Panc1 (cell line): ENCODE data around the gene PCDHGB2. TPM values are rescaled to one million over a fixed set of nuclear protein-coding genes. Genes with fewer than 3 reads are reported as not detected.
A peak's percentile ranks its signal among the peaks of the same experiment; 100 is the strongest.

Experiments
- ATAC-seq: fragments of 200-7000 bp; cut with Tn5 transposase; 2 replicates; pipeline ENCODE4 v1.9.1; 2020; ENCODE audit warnings: mild to moderate bottlenecking, moderate library complexity
- BruUV-seq: library from RNA; stranded (reverse); fragments of 400-500 nt; replicated peaks from 2 replicates; lab custom pipeline; 2021; lab: Mats Ljungman, UMichigan
- CTCF ChIA-PET: fragments of 300-600 bp; sonication (Branson Sonifier 250); formaldehyde crosslinking; loops from one replicate; lab custom pipeline; 2022; ENCODE audit warnings: antibody characterized with exemption; lab: Charles Lee
- POLR2A ChIA-PET: fragments of 300-600 bp; sonication (Branson Sonifier 250); formaldehyde crosslinking; loops from one replicate; lab custom pipeline; 2022; ENCODE audit warnings: antibody characterized with exemption; lab: Charles Lee
- DNase-seq: peaks from one replicate; pipeline ENCODE4 v3.0.0-alpha.2; 2010; ENCODE audit warnings: low read depth, low spot score
- H3K27ac ChIP-seq: 2 replicates; pipeline ENCODE4 v1.5.1; 2011; ENCODE audit warnings: mild to moderate bottlenecking, low read length, inconsistent platforms
- H3K27me3 ChIP-seq: fragments of 200-500 bp; sonication (Bioruptor generic); 2 replicates; pipeline ENCODE4 v1.6.0; 2014; ENCODE audit warnings: low read length, inconsistent platforms; ENCODE audit not compliant: control insufficient read depth, insufficient read depth
- H3K36me3 ChIP-seq: fragments of 200-500 bp; sonication (Bioruptor generic); 2 replicates; pipeline ENCODE4 v1.5.1; 2014; ENCODE audit warnings: inconsistent platforms, mild to moderate bottlenecking, low read length, moderate library complexity; ENCODE audit not compliant: control insufficient read depth, insufficient read depth
- H3K4me1 ChIP-seq: 2 replicates; pipeline ENCODE4 v1.5.1; 2011; ENCODE audit warnings: inconsistent platforms, mild to moderate bottlenecking, low read length, moderate library complexity; ENCODE audit not compliant: control insufficient read depth, insufficient read depth
- H3K4me3 ChIP-seq, 2 experiments: 2 replicates each; pipeline ENCODE4 v1.5.1; 2011 to 2012; ENCODE audit warnings: low read depth in 2 of 2, low read length in 2 of 2, mild to moderate bottlenecking in 2 of 2, inconsistent platforms in 1 of 2, moderate library complexity in 1 of 2
- H3K9me3 ChIP-seq: fragments of 200-500 bp; sonication (Bioruptor generic); 2 replicates; pipeline ENCODE4 v1.5.1; 2014; ENCODE audit warnings: low read depth, mild to moderate bottlenecking, inconsistent platforms, low read length, moderate library complexity; ENCODE audit not compliant: control insufficient read depth, insufficient read depth
- CTCF ChIP-seq: fragments of 450-650 bp; IDR thresholded peaks from 2 replicates; pipeline ENCODE4 v1.5.1; 2017; ENCODE audit warnings: mild to moderate bottlenecking
- POLR2AphosphoS5 ChIP-seq: IDR thresholded peaks from 2 replicates; pipeline ENCODE4 v1.6.1; 2012; ENCODE audit warnings: mild to moderate bottlenecking, low read depth, low read length, moderate library complexity
- SIN3A ChIP-seq: IDR thresholded peaks from 2 replicates; pipeline ENCODE4 v1.6.1; 2012; ENCODE audit warnings: low read depth, mild to moderate bottlenecking, low read length, moderate library complexity, borderline replicate concordance; ENCODE audit not compliant: insufficient read depth
- TCF7L2 ChIP-seq: IDR thresholded peaks from 2 replicates; pipeline ENCODE4 v1.6.1; 2011; ENCODE audit warnings: mild to moderate bottlenecking, low read depth, low read length, inconsistent platforms
- in situ Hi-C: cut with HindIII; loops from 2 replicates; pipeline ENCODE4 v1.10.0; 2016; ENCODE audit warnings: low sequenced_read_pairs, low pct_unique_long_range_greater_than_20kb
- intact Hi-C: fragments of 100-400 bp; cut with micrococcal nuclease; formaldehyde crosslinking; loops from one replicate; pipeline ENCODE4 v1.10.0; 2022; ENCODE audit not compliant: unreplicated experiment
- total RNA-seq: library from RNA; stranded (reverse); gene quantifications from one replicate; pipeline ENCODE4 v1.2.1, GENCODE V29; 2021; ENCODE audit not compliant: unreplicated experiment
- TF ChIP-seq, protein P1 (sequence below), 2 experiments: IDR thresholded peaks; 2 replicates each; pipeline ENCODE4 v1.6.1; 2011 to 2012; ENCODE audit warnings: low read depth in 2 of 2, control low read depth in 1 of 2, low read length in 1 of 2, mild to moderate bottlenecking in 1 of 2, moderate library complexity in 1 of 2; ENCODE audit not compliant: insufficient read depth in 1 of 2

PCDHGB2 gene
- total RNA-seq, 1 experiment from 2014 or later = 5.3 TPM

- no TSS peak for BruUV-seq
- Histone ChIP-seq H3K36me3 (no peaks in the 10 kb centered on the region), H3K4me1 (no peaks in the 10 kb centered on the region), H3K9me3 (no peaks in the 10 kb centered on the region), H3K27ac (no peak overlapping the region), H3K4me3 (no peak overlapping the region), H3K27me3 (no peaks in the 10 kb centered on the region; the same call in 1 of the 2 replicates)
- intact Hi-C loops (loop anchor here (10.0 kb wide), 1 partner anchor 173 kb away; no protein-coding TSS in a partner anchor), in situ Hi-C loops (no loop called here)
- ATAC-seq (no peak), DNase-seq (no peak)
- TF ChIP-seq TCF7L2 = no peak
- TF ChIP-seq POLR2AphosphoS5 = no peak
- no peak for TF ChIP-seq CTCF
- TF ChIP-seq, protein P1, sequence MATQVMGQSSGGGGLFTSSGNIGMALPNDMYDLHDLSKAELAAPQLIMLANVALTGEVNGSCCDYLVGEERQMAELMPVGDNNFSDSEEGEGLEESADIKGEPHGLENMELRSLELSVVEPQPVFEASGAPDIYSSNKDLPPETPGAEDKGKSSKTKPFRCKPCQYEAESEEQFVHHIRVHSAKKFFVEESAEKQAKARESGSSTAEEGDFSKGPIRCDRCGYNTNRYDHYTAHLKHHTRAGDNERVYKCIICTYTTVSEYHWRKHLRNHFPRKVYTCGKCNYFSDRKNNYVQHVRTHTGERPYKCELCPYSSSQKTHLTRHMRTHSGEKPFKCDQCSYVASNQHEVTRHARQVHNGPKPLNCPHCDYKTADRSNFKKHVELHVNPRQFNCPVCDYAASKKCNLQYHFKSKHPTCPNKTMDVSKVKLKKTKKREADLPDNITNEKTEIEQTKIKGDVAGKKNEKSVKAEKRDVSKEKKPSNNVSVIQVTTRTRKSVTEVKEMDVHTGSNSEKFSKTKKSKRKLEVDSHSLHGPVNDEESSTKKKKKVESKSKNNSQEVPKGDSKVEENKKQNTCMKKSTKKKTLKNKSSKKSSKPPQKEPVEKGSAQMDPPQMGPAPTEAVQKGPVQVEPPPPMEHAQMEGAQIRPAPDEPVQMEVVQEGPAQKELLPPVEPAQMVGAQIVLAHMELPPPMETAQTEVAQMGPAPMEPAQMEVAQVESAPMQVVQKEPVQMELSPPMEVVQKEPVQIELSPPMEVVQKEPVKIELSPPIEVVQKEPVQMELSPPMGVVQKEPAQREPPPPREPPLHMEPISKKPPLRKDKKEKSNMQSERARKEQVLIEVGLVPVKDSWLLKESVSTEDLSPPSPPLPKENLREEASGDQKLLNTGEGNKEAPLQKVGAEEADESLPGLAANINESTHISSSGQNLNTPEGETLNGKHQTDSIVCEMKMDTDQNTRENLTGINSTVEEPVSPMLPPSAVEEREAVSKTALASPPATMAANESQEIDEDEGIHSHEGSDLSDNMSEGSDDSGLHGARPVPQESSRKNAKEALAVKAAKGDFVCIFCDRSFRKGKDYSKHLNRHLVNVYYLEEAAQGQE (IDR thresholded peaks at IDR 0.05; ENCODE audit: insufficient read depth in 1 of 2, low read depth in 2 of 2, low read length in 1 of 2) = no peak
- TF ChIP-seq SIN3A = no peak
- ChIA-PET CTCF (no interaction called here), POLR2A (no interaction called here)
Measured at GRCh38 chr5:141351591-141351990, 8.2 kb upstream of the PCDHGB2 start.

- H3K9me3 ChIP-seq = no peaks in the 10 kb centered on the region
- H3K27ac ChIP-seq = no peak within 1 kb of the TSS
- intact Hi-C loops (loop anchor here (10.0 kb wide), 1 partner anchor 170 kb away; no protein-coding TSS in a partner anchor), in situ Hi-C loops (no loop called here)
- H3K27me3 ChIP-seq = no peaks in the 10 kb centered on the region; the same call in 1 of the 2 replicates
- TF ChIP-seq, protein P1 (IDR thresholded peaks at IDR 0.05; ENCODE audit: insufficient read depth in 1 of 2, low read depth in 2 of 2, low read length in 1 of 2) = no peak
- TF ChIP-seq CTCF = peak; percentile 54
- H3K4me1 ChIP-seq = no peaks in the 10 kb centered on the region
- BruUV-seq = no TSS peak
- no peak within 1 kb of the TSS for H3K4me3 ChIP-seq
- POLR2A ChIA-PET = interaction anchor here (0.6 kb wide), 1 partner anchor 247 kb away, joined by 3 read pairs; no protein-coding TSS in a partner anchor
- no peaks in the 10 kb centered on the region for H3K36me3 ChIP-seq
- CTCF ChIA-PET = no interaction called here
- ATAC-seq = no peak
- DNase-seq = no peak
Measured at GRCh38 chr5:141354900-141355469, 4.8 kb upstream of the PCDHGB2 start, which contains the start of gene PCDHGA4. Gene PCDHGA4, plus strand, starts transcription at chr5:141355021. Its CDS starts 87 bp downstream, at chr5:141355108.
